WTC11 (cell line): ENCODE results near the gene BBS1. TPM values are rescaled to one million over a fixed set of nuclear protein-coding genes. Genes with fewer than 3 reads are reported as not detected.

Source experiments
- ATAC-seq: fragments of 200-7000 bp; cut with Tn5 transposase; 2 replicates; pipeline ENCODE4 v1.10.0; 2021; ENCODE audit warnings: mild to moderate bottlenecking, moderate library complexity
- CTCF ChIA-PET: fragments of 300-600 bp; sonication (Branson Sonifier 250); formaldehyde crosslinking; loops from one replicate; lab custom pipeline; 2021; ENCODE audit warnings: antibody characterized with exemption; lab: Charles Lee
- POLR2A ChIA-PET: fragments of 350-600 bp; sonication (Branson Sonifier 250); formaldehyde crosslinking; loops from one replicate; lab custom pipeline; 2021; ENCODE audit warnings: antibody characterized with exemption; lab: Charles Lee
- DNase-seq: peaks from one replicate; pipeline ENCODE4 v3.0.0; 2021; ENCODE audit warnings: low spot score
- H3K27ac Mint-ChIP-seq: 2 replicates; pipeline ENCODE4 v1.8.0; 2021; ENCODE audit warnings: mixed read lengths
- H3K27me3 Mint-ChIP-seq: 2 replicates; pipeline ENCODE4 v1.8.0; 2021; ENCODE audit warnings: low read depth, mild to moderate bottlenecking, moderate library complexity, mixed read lengths
- H3K36me3 Mint-ChIP-seq: 2 replicates; pipeline ENCODE4 v1.8.0; 2021; ENCODE audit warnings: mixed read lengths
- H3K4me1 Mint-ChIP-seq: 2 replicates; pipeline ENCODE4 v1.8.0; 2022; ENCODE audit warnings: mixed read lengths
- H3K4me3 Mint-ChIP-seq: 2 replicates; pipeline ENCODE4 v1.8.0; 2021; ENCODE audit warnings: mild to moderate bottlenecking, moderate library complexity, mixed read lengths
- H3K9me3 Mint-ChIP-seq: 2 replicates; pipeline ENCODE4 v1.8.0; 2021; ENCODE audit warnings: mixed read lengths
- ARID4B ChIP-seq: sonication (generic); formaldehyde crosslinking; IDR thresholded peaks from 2 replicates; pipeline ENCODE4 v1.8.0; 2023; ENCODE audit warnings: missing genetic modification reagents, mild to moderate bottlenecking, borderline replicate concordance
- ATF3 ChIP-seq: sonication (generic); formaldehyde crosslinking; conservative IDR thresholded peaks from 2 replicates; pipeline ENCODE4 v1.8.1; 2022; ENCODE audit warnings: mild to moderate bottlenecking, missing genetic modification reagents
- CTCF ChIP-seq: fragments of 200-600 bp; IDR thresholded peaks from 2 replicates; pipeline ENCODE4 v1.8.0; 2022; ENCODE audit warnings: antibody characterized with exemption
- E2F5 ChIP-seq: sonication (generic); formaldehyde crosslinking; IDR thresholded peaks from 2 replicates; pipeline ENCODE4 v1.8.1; 2022; ENCODE audit warnings: mild to moderate bottlenecking, moderate library complexity, missing genetic modification reagents
- ELF4 ChIP-seq: sonication (generic); formaldehyde crosslinking; IDR thresholded peaks from 2 replicates; pipeline ENCODE4 v1.8.1; 2022; ENCODE audit warnings: low read depth, mild to moderate bottlenecking, moderate library complexity, missing genetic modification reagents
- GABPB1 ChIP-seq: sonication (generic); formaldehyde crosslinking; IDR thresholded peaks from 2 replicates; pipeline ENCODE4 v1.8.1; 2023; ENCODE audit warnings: mild to moderate bottlenecking, missing genetic modification reagents
- IRF2 ChIP-seq: sonication (generic); formaldehyde crosslinking; IDR thresholded peaks from 2 replicates; pipeline ENCODE4 v1.8.0; 2022; ENCODE audit warnings: low read depth, missing genetic modification reagents, borderline replicate concordance
- KAT7 ChIP-seq: sonication (generic); formaldehyde crosslinking; IDR thresholded peaks from 2 replicates; pipeline ENCODE4 v1.8.1; 2023; ENCODE audit warnings: missing genetic modification reagents, mild to moderate bottlenecking, borderline replicate concordance
- OVOL2 ChIP-seq: fragments of 250-450 bp; sonication (Bioruptor Pico); IDR thresholded peaks from 2 replicates; pipeline ENCODE4 v1.9.0; 2021; ENCODE audit warnings: mild to moderate bottlenecking, borderline replicate concordance
- RORB ChIP-seq: fragments of 250-450 bp; sonication (Bioruptor Pico); IDR thresholded peaks from 2 replicates; pipeline ENCODE4 v1.9.0; 2021; ENCODE audit warnings: mild to moderate bottlenecking
- TP53 ChIP-seq: sonication (generic); formaldehyde crosslinking; IDR thresholded peaks from 2 replicates; pipeline ENCODE4 v1.8.1; 2023; ENCODE audit warnings: mild to moderate bottlenecking, missing genetic modification reagents
- ZBTB43 ChIP-seq: sonication (generic); formaldehyde crosslinking; IDR thresholded peaks from 2 replicates; pipeline ENCODE4 v1.8.1; 2023; ENCODE audit warnings: mild to moderate bottlenecking, missing genetic modification reagents
- ZNF138 ChIP-seq: sonication (generic); formaldehyde crosslinking; conservative IDR thresholded peaks from 2 replicates; pipeline ENCODE4 v1.8.1; 2022; ENCODE audit warnings: mild to moderate bottlenecking, moderate library complexity, missing genetic modification reagents
- ZNF232 ChIP-seq: sonication (generic); formaldehyde crosslinking; IDR thresholded peaks from 2 replicates; pipeline ENCODE4 v1.8.0; 2022; ENCODE audit warnings: mild to moderate bottlenecking, missing genetic modification reagents
- ZNF317 ChIP-seq: sonication (generic); formaldehyde crosslinking; IDR thresholded peaks from 2 replicates; pipeline ENCODE4 v1.8.1; 2023; ENCODE audit warnings: low read depth, mild to moderate bottlenecking, moderate library complexity, missing genetic modification reagents, borderline replicate concordance
- ZNF671 ChIP-seq: fragments of 250-450 bp; sonication (Bioruptor Pico); IDR thresholded peaks from 2 replicates; pipeline ENCODE4 v1.8.0; 2021; ENCODE audit warnings: mild to moderate bottlenecking
- total RNA-seq: library from RNA; stranded (reverse); gene quantifications from 3 replicates; pipeline ENCODE4 v1.2.3, GENCODE V29; 2021
- TF ChIP-seq, protein P1 (sequence below): sonication (generic); formaldehyde crosslinking; IDR thresholded peaks from 2 replicates; pipeline ENCODE4 v1.8.1; 2022; ENCODE audit warnings: low read depth, missing genetic modification reagents, borderline replicate concordance
- TF ChIP-seq, protein P2 (sequence below): sonication (generic); formaldehyde crosslinking; IDR thresholded peaks from 2 replicates; pipeline ENCODE4 v1.8.0; 2022; ENCODE audit warnings: mild to moderate bottlenecking, missing genetic modification reagents

The BBS1 gene
- total RNA-seq, 1 experiment from 2014 or later: 26.8 TPM

- TF ChIP-seq ARID4B (CRISPR knock-in tag) (no peak), TP53 (no peak), ZNF671 (CRISPR knock-in tag) (no peak), CTCF (no peak), GABPB1 (CRISPR knock-in tag) (no peak)
- TF ChIP-seq, protein P1, sequence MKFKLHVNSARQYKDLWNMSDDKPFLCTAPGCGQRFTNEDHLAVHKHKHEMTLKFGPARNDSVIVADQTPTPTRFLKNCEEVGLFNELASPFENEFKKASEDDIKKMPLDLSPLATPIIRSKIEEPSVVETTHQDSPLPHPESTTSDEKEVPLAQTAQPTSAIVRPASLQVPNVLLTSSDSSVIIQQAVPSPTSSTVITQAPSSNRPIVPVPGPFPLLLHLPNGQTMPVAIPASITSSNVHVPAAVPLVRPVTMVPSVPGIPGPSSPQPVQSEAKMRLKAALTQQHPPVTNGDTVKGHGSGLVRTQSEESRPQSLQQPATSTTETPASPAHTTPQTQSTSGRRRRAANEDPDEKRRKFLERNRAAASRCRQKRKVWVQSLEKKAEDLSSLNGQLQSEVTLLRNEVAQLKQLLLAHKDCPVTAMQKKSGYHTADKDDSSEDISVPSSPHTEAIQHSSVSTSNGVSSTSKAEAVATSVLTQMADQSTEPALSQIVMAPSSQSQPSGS (CRISPR knock-in tag): no peak
- TF ChIP-seq, all 79 proteins: peak for 0
These were observed 45.0 kb downstream of the BBS1 start (continued) for GRCh38 chr11:66555416-66555815.

DNA sequence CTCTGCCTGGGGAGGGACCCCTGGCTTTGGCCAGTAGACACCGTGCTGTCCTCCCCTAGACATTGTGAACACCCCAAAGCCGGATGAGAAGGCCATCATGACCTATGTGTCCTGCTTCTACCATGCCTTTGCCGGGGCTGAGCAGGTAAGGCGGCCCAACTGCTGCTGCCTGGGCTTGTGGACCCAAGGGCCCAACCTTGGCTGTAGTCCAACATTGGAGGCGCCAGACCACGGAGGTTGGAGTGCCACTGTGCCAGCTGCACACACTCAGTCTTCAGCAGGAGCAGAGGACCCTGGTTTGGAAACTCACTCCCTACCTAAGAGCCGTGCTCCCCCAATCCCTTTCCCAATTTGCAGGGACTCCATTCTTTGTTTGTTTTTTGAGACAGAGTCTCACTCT, 45.7 kb downstream of the BBS1 start:
- DNase-seq: no peak
- H3K36me3 Mint-ChIP-seq: peaks cover 17% of the 10 kb centered on the region
- CTCF ChIA-PET: no interaction called here

More for the DNA sequence above, 45.7 kb downstream of the BBS1 start:
- Mint-ChIP-seq H3K27ac (no peak overlapping the region; the same call in 1 of the 2 replicates), H3K27me3 (peaks cover 6% of the 10 kb centered on the region), H3K9me3 (no peaks in the 10 kb centered on the region), H3K4me3 (no peak overlapping the region), H3K4me1 (no peaks in the 10 kb centered on the region)
- no peak for ATAC-seq
- TF ChIP-seq, protein P2, sequence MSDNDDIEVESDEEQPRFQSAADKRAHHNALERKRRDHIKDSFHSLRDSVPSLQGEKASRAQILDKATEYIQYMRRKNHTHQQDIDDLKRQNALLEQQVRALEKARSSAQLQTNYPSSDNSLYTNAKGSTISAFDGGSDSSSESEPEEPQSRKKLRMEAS (CRISPR knock-in tag): no peak
- TF ChIP-seq KAT7 (no peak), ZNF138 (CRISPR knock-in tag) (no peak), ZBTB43 (CRISPR knock-in tag) (no peak), ELF4 (CRISPR knock-in tag) (no peak), ATF3 (CRISPR knock-in tag) (no peak), E2F5 (CRISPR knock-in tag) (no peak), TP53 (no peak), ZNF317 (no peak), IRF2 (CRISPR knock-in tag) (no peak), ZNF232 (no peak), RORB (no peak), OVOL2 (no peak), ARID4B (CRISPR knock-in tag) (no peak)
- TF ChIP-seq, protein P1 (CRISPR knock-in tag): no peak
- POLR2A ChIA-PET: no interaction called here
